Ascending aorta (tissue), 2 donors: ENCODE results near the gene ATP4A. TPM values are rescaled to one million over a fixed set of nuclear protein-coding genes. Genes with fewer than 3 reads are reported as not detected.

Source experiments
- DNase-seq, 2 donors: peaks; one replicate each; pipeline ENCODE4 v3.0.0-alpha.2; 2019; ENCODE audit warnings: low spot score in 2 of 2
- H3K27ac ChIP-seq, 2 donors: fragments of 200-600 bp; sonication (generic); one replicate each; pipeline ENCODE4 v1.5.1; 2016 to 2017; ENCODE audit warnings: mild to moderate bottlenecking in 1 of 2
- H3K27me3 ChIP-seq: fragments of 200-600 bp; sonication (generic); one replicate; pipeline ENCODE4 v1.5.1; 2017
- H3K36me3 ChIP-seq, 2 donors: fragments of 200-600 bp; sonication (generic); one replicate each; pipeline ENCODE4 v1.5.1; 2016
- H3K4me1 ChIP-seq, 2 donors: fragments of 200-600 bp; sonication (generic); one replicate each; pipeline ENCODE4 v1.5.1; 2016 to 2017; ENCODE audit warnings: mild to moderate bottlenecking in 1 of 2
- H3K4me3 ChIP-seq, 2 donors: fragments of 200-600 bp; sonication (generic); one replicate each; pipeline ENCODE4 v1.5.1; 2016 to 2017; ENCODE audit warnings: mild to moderate bottlenecking in 1 of 2
- H3K9me3 ChIP-seq, 2 donors: fragments of 200-600 bp; sonication (generic); one replicate each; pipeline ENCODE4 v1.5.1; 2016
- intact Hi-C: fragments of 100-400 bp; cut with DNase I; formaldehyde crosslinking; loops from one replicate; pipeline ENCODE4 v1.15.1; 2023
- total RNA-seq: library from RNA; depleted of rRNA; stranded (reverse); fragments of >200 nt; gene quantifications from one replicate; pipeline ENCODE4 v1.1.0, GENCODE V29; 2016
- TF ChIP-seq, protein P1 (sequence below), 3 experiments: fragments of 200-600 bp in 2 of 3; fragments of 450-650 bp in 1 of 3; sonication (generic) in 2 of 3; IDR thresholded peaks; one replicate each; pipeline ENCODE4 v1.5.1; 2016 to 2019; ENCODE audit warnings: antibody characterized with exemption in 3 of 3, mild to moderate bottlenecking in 1 of 3, moderate library complexity in 1 of 3

ATP4A gene
- total RNA-seq, 1 donor from 2014 or later: not detected

DNA sequence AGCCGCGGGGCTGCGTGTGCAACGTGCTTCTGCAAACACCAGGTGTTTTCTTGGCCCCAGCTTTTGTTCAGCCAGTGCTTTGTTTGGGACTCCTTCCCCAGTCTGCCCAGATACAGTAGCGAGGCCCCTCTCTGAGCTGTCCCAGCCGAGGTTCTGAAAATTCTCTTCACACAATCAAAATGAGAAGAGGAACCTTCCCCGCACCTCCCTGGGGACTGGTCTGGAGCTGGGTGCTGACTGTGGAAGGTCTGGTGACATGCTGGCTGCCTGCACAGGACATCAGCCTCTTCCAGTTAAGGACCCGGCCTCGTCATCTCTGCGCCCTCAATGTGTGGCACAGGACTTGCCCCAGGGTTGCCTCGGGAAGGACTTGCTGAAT, 4.2 kb downstream of the ATP4A start:
- H3K9me3 ChIP-seq: no peaks in the 10 kb centered on the region
- no peak overlapping the region for H3K27ac ChIP-seq
- no peak overlapping the region for H3K4me3 ChIP-seq
- TF ChIP-seq, protein P1, sequence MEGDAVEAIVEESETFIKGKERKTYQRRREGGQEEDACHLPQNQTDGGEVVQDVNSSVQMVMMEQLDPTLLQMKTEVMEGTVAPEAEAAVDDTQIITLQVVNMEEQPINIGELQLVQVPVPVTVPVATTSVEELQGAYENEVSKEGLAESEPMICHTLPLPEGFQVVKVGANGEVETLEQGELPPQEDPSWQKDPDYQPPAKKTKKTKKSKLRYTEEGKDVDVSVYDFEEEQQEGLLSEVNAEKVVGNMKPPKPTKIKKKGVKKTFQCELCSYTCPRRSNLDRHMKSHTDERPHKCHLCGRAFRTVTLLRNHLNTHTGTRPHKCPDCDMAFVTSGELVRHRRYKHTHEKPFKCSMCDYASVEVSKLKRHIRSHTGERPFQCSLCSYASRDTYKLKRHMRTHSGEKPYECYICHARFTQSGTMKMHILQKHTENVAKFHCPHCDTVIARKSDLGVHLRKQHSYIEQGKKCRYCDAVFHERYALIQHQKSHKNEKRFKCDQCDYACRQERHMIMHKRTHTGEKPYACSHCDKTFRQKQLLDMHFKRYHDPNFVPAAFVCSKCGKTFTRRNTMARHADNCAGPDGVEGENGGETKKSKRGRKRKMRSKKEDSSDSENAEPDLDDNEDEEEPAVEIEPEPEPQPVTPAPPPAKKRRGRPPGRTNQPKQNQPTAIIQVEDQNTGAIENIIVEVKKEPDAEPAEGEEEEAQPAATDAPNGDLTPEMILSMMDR (IDR thresholded peaks at IDR 0.05): no peak
- no peaks in the 10 kb centered on the region for H3K36me3 ChIP-seq
- peaks cover 9% of the 10 kb centered on the region for H3K27me3 ChIP-seq
- no peak for DNase-seq
- intact Hi-C loops: no loop called here
- peaks cover 0 to 6% of the 10 kb centered on the region in 2 donors for H3K4me1 ChIP-seq

DNA sequence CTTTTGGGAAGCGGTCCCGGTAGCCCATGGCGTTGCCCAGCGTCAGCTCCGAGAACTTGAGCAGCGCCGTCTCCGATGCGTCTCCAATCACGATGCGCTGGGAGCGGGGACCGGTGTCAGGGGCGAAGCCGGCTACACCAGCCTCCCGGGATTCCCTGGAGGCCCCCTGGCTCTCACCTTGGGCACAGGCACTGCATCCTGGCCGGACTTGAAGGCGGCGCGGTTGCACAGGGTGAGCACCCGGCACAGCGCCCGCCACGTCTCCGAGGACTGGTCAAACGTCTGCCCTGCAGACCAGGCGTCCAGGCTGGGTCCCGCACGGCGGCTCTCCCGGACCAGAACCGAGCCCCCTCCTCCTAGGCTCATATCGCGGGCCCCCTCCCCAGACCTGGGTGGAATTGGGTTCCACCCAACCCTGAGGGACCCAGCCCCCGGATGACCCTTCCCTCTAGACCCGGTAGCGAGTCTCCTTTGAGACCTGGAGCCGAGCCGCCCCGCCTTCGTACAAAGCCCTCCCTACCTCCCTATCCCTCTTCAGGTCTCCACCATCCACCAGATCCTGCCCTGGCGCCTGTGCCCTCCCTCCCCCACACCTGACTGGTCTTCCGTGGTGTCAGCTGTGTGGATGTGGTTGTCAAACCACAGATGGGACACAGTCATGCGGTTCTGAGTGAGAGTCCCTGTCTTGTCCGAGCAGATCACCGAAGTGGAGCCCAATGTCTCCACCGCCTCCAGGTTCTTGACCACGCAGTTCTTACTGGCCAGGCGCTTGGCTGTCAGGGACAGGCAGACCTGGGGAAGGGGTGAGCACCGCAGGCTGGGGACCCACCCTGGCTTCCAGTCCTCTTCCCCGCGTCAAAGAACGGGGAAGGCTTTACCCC, 4.8 kb downstream of the ATP4A start:
- no peak overlapping the region for H3K27ac ChIP-seq
- intact Hi-C loops: no loop called here

DNA sequence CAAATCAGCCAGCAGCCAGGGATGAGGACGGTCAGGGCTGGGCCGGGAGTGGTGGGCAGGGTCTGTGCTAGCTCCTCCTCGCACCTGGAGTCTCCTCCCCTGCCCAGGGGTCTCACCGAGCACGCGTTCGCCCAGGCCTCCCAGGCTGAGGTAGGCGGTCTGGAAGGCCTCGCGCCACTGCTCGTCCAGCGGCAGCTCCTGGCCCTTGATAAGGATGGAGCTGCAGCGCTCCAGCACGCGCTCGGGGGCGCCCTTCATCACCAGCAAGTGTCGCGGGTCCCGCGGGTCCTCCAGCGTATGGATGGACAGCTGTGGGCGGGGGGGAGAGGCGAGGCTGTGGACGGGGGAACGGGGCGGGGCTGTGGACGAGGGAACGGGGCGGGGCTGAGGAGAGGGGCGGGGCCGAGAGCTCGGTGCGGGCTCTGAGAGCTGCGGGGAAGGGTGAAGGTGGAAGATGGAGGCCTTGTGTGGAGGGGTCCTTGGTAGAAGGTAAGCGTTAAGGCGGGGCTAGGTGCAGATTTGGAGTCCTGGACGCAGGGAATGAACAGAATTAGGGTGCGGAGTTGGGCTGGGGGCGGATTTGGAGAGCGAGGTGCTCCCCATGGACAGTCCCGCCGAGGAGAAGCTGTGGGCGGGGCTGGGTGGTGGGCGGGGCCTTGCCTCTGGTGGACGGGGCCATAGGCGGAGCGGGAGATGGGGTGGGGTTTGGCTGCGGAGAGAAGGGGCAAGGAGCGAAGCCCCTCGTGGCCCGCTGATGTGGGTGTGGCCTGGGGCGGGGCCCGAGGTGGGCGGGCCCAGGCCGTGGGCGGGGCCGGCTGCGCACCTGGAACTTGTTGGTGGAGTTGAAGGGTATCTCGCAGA, 5.7 kb downstream of the ATP4A start:
- H3K27ac ChIP-seq: no peak overlapping the region
- H3K4me1 ChIP-seq: peaks cover 0 to 6% of the 10 kb centered on the region in 2 donors
- intact Hi-C loops: no loop called here
- H3K27me3 ChIP-seq: peaks cover 9% of the 10 kb centered on the region
- H3K36me3 ChIP-seq: no peaks in the 10 kb centered on the region
- peak overlapping the region; percentile 41 to 42 for H3K4me3 ChIP-seq
- no peaks in the 10 kb centered on the region for H3K9me3 ChIP-seq
- TF ChIP-seq, protein P1 (IDR thresholded peaks at IDR 0.05): no peak
- no peak for DNase-seq

More for the DNA sequence above, 4.8 kb downstream of the ATP4A start:
- Histone ChIP-seq H3K4me1 (peaks cover 0 to 6% of the 10 kb centered on the region in 2 donors), H3K27me3 (peaks cover 9% of the 10 kb centered on the region), H3K36me3 (no peaks in the 10 kb centered on the region), H3K9me3 (no peaks in the 10 kb centered on the region), H3K4me3 (peak overlapping the region; percentile 41 to 42)
- DNase-seq: no peak
- TF ChIP-seq, protein P1 (IDR thresholded peaks at IDR 0.05): no peak

DNA sequence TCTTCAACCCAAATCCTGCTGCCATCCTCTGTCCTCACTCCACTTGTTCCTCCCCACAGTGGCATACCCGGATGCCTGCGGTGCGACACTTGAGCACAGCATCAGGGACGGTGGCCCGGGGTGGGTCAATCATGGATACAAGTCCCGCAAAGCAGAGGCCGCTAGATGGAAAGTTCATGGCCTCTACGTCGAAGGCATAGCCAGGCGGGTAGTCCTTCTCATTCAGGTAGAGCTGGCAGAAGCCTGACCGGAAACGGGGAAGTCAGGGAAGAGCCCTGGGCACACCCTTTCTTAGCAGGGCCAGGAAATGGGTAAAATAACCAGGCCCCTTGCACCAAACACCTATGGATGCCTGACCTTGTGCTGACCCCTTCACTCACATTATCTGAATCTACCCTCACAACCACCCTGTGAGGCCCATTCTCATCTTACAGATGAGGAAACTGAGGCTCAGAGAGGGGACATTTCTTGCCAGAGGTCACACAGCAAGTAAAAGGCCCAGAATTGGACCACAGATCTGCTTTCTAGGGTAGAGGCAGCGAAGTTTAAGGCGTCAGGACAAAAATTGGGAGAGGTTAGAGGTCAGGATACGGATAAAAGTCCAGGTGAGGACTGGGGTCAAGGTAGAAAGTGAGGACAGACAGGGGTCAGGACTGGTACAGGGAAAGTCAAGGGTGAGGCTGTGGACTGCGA, 6.5 kb downstream of the ATP4A start:
- TF ChIP-seq, protein P1 (IDR thresholded peaks at IDR 0.05): no peak
- H3K9me3 ChIP-seq: no peaks in the 10 kb centered on the region
- peaks cover 0 to 6% of the 10 kb centered on the region in 2 donors for H3K4me1 ChIP-seq
- intact Hi-C loops: no loop called here
- H3K27ac ChIP-seq: no peak overlapping the region
- H3K4me3 ChIP-seq: peak overlapping the region; percentile 41 to 42
- H3K27me3 ChIP-seq: peaks cover 9% of the 10 kb centered on the region
- DNase-seq: no peak
- no peaks in the 10 kb centered on the region for H3K36me3 ChIP-seq

DNA sequence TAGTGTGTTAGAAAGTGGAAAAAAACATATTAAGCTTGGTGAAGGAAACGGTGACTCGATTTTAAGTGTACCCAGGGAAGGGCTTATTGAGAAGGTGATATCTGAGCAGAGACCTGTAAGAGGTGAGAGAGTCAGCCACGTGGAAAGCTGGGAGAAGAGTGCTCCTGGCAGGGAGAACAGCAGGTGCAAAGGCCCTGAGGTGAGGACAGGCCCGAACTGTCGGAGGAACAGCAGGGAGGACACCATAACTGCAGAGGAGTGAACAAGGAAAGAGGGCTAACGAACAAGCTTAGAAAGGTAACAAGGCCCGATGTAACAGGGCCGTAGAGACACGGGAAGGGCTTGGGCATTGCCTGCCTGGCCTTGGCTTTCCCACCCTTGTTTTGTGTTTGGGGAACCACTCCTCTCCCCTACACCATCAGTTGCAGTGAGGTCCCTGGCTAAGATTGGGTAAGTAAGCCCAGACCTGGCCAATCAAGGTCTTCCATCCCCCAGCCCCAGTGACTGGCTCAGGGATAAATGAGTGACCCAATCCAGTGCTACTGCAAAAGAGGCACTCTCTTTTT, 7.3 kb downstream of the ATP4A start:
- Histone ChIP-seq H3K27me3 (peaks cover 9% of the 10 kb centered on the region), H3K36me3 (no peaks in the 10 kb centered on the region), H3K4me3 (no peak overlapping the region), H3K4me1 (peaks cover 0 to 6% of the 10 kb centered on the region in 2 donors), H3K9me3 (no peaks in the 10 kb centered on the region), H3K27ac (no peak overlapping the region)
- DNase-seq: no peak
- TF ChIP-seq, protein P1 (IDR thresholded peaks at IDR 0.05): no peak
- intact Hi-C loops: no loop called here
